ENCODE results near the gene KRTAP12-1. TPM values are rescaled to one million over a fixed set of nuclear protein-coding genes. Genes with fewer than 3 reads are reported as not detected.

KRTAP12-1 gene
- total RNA-seq, 1 donor from 2014 or later = not detected

GRCh38 chr21:44716984-44717383 lies 35.0 kb upstream of the KRTAP12-1 start:
- Histone ChIP-seq H3K9me3 (no peaks in the 10 kb centered on the region), H3K4me3 (no peak overlapping the region), H3K36me3 (no peaks in the 10 kb centered on the region), H3K27me3 (ENCODE audit: low read depth) (peaks cover 41% of the 10 kb centered on the region), H3K4me1 (no peaks in the 10 kb centered on the region), H3K27ac (no peak overlapping the region)
- ATAC-seq (no peak), DNase-seq (no peak)
- intact Hi-C loops (cut with DNase I) = no loop called here
- no peak for TF ChIP-seq CTCF (IDR thresholded peaks at IDR 0.05)

GRCh38 chr21:44714905-44715304 lies 32.9 kb upstream of the KRTAP12-1 start:
- no peak for TF ChIP-seq CTCF (IDR thresholded peaks at IDR 0.05)
- DNase-seq = no peak

GRCh38 chr21:44713846-44714245 lies 31.9 kb upstream of the KRTAP12-1 start:
- Histone ChIP-seq H3K27me3 (ENCODE audit: low read depth) (peaks cover 66% of the 10 kb centered on the region), H3K4me1 (peaks cover 12% of the 10 kb centered on the region), H3K36me3 (no peaks in the 10 kb centered on the region), H3K27ac (no peak overlapping the region), H3K4me3 (no peak overlapping the region), H3K9me3 (no peaks in the 10 kb centered on the region)
- intact Hi-C loops (cut with DNase I) = no loop called here
- ATAC-seq (no peak), DNase-seq (no peak)
- TF ChIP-seq CTCF (IDR thresholded peaks at IDR 0.05) = no peak

More at GRCh38 chr21:44714905-44715304, 32.9 kb upstream of the KRTAP12-1 start:
- H3K9me3 ChIP-seq = no peaks in the 10 kb centered on the region
- H3K27me3 ChIP-seq (ENCODE audit: low read depth) = peaks cover 62% of the 10 kb centered on the region
- H3K27ac ChIP-seq = no peak overlapping the region
- H3K36me3 ChIP-seq = no peaks in the 10 kb centered on the region
- H3K4me3 ChIP-seq = no peak overlapping the region
- H3K4me1 ChIP-seq = peaks cover 12% of the 10 kb centered on the region
- ATAC-seq = no peak
- intact Hi-C loops (cut with DNase I) = no loop called here

GRCh38 chr21:44713130-44713529 lies 31.2 kb upstream of the KRTAP12-1 start:
- Histone ChIP-seq H3K27ac (no peak overlapping the region), H3K4me1 (peaks cover 12% of the 10 kb centered on the region), H3K9me3 (no peaks in the 10 kb centered on the region), H3K27me3 (ENCODE audit: low read depth) (peaks cover 68% of the 10 kb centered on the region), H3K4me3 (no peak overlapping the region), H3K36me3 (no peaks in the 10 kb centered on the region)
- TF ChIP-seq CTCF (IDR thresholded peaks at IDR 0.05) = no peak
- DNase-seq = no peak
- no peak for ATAC-seq
- intact Hi-C loops (cut with DNase I) = no loop called here

- H3K4me3 ChIP-seq = no peak overlapping the region
- H3K27me3 ChIP-seq (ENCODE audit: low read depth) = peaks cover 74% of the 10 kb centered on the region
- no peak for TF ChIP-seq CTCF (IDR thresholded peaks at IDR 0.05)
- no peak overlapping the region for H3K27ac ChIP-seq
- DNase-seq (no peak), ATAC-seq (no peak)
- no peaks in the 10 kb centered on the region for H3K36me3 ChIP-seq
- H3K9me3 ChIP-seq = no peaks in the 10 kb centered on the region
- peaks cover 12% of the 10 kb centered on the region for H3K4me1 ChIP-seq
- intact Hi-C loops (cut with DNase I) = no loop called here
Observed at GRCh38 chr21:44712203-44713028, 30.5 kb upstream of the KRTAP12-1 start.

Measured in lower lobe of right lung (tissue), 2 donors.